Motor neuron (in vitro differentiated cells): ENCODE measurements around the gene FGF3. TPM values are rescaled to one million over a fixed set of nuclear protein-coding genes. Genes with fewer than 3 reads are reported as not detected.

Source experiments
- ATAC-seq, 8 experiments: fragments of 200-7000 bp; cut with Tn5 transposase; replicated peaks in 6 of 8; 2 replicates each; pipeline ENCODE4 v1.8.0; 2021; ENCODE audit warnings: mild to moderate bottlenecking in 8 of 8, moderate library complexity in 8 of 8
- H3K27ac ChIP-seq, 2 donors: fragments of 250-450 bp; sonication (Bioruptor Pico); 2 replicates each; pipeline ENCODE4 v1.9.0; 2021; ENCODE audit warnings: antibody characterized with exemption in 2 of 2, mild to moderate bottlenecking in 2 of 2, moderate library complexity in 1 of 2
- H3K4me1 ChIP-seq, 2 donors: fragments of 250-450 bp; sonication (Bioruptor Pico); replicated peaks in 1 of 2; 2 replicates each; pipeline ENCODE4 v1.6.1; 2021; ENCODE audit warnings: antibody characterized with exemption in 2 of 2, mild to moderate bottlenecking in 2 of 2, moderate library complexity in 1 of 2
- H3K4me3 ChIP-seq, 5 donors: fragments of 250-450 bp; sonication (Bioruptor Pico); 2 replicates each; pipeline ENCODE4 v1.9.0; 2021; ENCODE audit warnings: antibody characterized with exemption in 5 of 5, mild to moderate bottlenecking in 5 of 5, moderate library complexity in 4 of 5
- whole genome bisulfite sequencing, 10 experiments: fragments of 450-650 bp; shearing (Covaris generic); methylation state at CpG; one replicate each; pipeline ENCODE4 v1.0.0; 2022; 5-methylcytosine and 5-hydroxymethylcytosine counted together
- in situ Hi-C, 9 experiments: fragments of 400-800 bp; cut with MboI; loops; one replicate each; pipeline ENCODE4 v1.15.0; 2021; ENCODE audit warnings: low sequenced_read_pairs in 9 of 9, low pct_unique_long_range_greater_than_20kb in 2 of 9; ENCODE audit not compliant: unreplicated experiment in 9 of 9
- total RNA-seq, 8 experiments: library from RNA; unstranded; fragments of 300-600 nt; gene quantifications; 2 replicates each; pipeline versions ENCODE4 v1.2.3 to v1.2.4, GENCODE V29; 2022

The FGF3 gene
- total RNA-seq, 8 experiments from 2014 or later, result 0.11 to 0.57 (median 0.25) TPM; not detected in 5

- Histone ChIP-seq H3K4me3 (no peak overlapping the region), H3K27ac (no peak overlapping the region), H3K4me1 (peaks cover 13 to 22% of the 10 kb centered on the region in 2 donors)
- WGBS, 10 experiments, result 0 to 71% (median 44%) methylated on average over 1 to 9 of the region's 12 CpGs; no CpG with 5 or more reads in 3 of the 10 experiments
- ATAC-seq, result peak in 1 of 8 experiments; percentile 16
- in situ Hi-C loops, result no loop called here
These were observed 9.2 kb upstream of the FGF3 start for GRCh38 chr11:69828276-69828970.

DNA sequence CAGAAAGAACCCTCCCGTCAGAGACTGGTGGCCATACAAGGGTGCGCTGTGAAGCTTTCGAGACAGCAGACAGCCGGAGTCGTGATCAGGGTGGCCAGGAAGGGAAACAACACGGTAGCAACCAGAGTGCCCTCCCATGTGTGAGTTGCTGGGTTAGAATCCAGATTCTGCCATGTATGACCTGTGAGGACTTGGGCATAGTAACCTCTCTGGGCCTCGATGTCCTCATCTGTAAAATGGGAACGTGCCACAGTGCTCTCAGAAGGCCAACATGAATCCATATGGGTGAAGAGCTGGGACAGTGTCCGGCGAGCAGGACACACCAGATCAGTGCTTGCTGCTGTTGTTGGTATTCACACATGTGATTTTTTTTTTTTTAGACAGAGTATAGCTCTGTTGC is 7.6 kb upstream of the FGF3 start:
- WGBS, 10 experiments, result 40 to 100% (median 93%) methylated on average over 1 to 8 of the region's 10 CpGs; no CpG with 5 or more reads in 2 of the 10 experiments
- H3K4me1 ChIP-seq, result peaks cover 6 to 10% of the 10 kb centered on the region in 2 donors
- in situ Hi-C loops, result no loop called here
- H3K4me3 ChIP-seq, result no peak overlapping the region
- H3K27ac ChIP-seq, result no peak overlapping the region
- ATAC-seq, result no peak

- Histone ChIP-seq H3K4me1 (peaks cover 6 to 10% of the 10 kb centered on the region in 2 donors), H3K4me3 (no peak overlapping the region), H3K27ac (no peak overlapping the region)
- ATAC-seq, result no peak
- in situ Hi-C loops, result no loop called here
- 20 to 100% (median 73%) methylated on average over 1 to 4 of the region's 8 CpGs for WGBS, 10 experiments
These were observed 6.7 kb upstream of the FGF3 start for GRCh38 chr11:69825941-69826340.

DNA sequence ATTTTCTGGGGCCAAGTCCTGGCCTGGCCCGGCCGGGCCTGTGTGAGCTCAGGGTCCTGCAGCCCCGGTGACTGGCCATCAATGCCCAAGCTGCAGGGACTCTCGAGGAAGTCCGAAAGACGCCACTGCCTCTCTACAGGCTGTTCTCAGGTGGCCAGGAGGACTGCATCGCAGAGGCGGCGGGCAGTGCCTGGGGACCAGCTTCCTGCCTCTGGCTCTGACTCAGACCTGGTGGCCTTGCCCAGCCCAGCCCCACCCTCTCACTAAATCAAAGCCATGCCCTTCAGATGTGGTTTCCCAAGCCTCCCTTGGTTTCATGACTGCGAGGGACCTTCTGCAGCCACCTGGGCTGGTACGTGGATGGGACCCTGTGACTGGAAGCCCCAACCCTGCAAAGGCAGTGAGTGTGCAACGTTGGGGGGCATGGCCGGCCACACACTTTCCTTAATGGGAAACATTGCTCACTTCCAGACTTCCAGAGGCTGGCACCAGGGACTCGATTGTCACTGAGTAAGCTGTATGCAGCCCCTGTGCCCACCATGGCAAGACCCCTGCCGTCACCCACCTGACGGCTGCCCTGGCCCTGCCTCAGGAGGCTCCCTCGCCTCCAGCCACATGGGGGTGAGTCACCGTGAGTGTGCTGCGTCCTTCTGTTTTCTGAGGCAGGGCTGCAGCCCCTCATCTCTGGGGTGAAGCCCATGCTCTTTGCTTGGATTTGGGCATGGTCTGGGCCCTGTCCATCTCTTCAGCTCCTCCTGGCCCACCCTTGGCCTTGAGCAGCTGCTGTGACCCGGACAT is 6.0 kb upstream of the FGF3 start:
- 47 to 100% (median 84%) methylated on average over 1 to 7 of the region's 20 CpGs; no CpG with 5 or more reads in 4 of the 10 experiments for WGBS, 10 experiments
- Histone ChIP-seq H3K4me3 (no peak overlapping the region), H3K27ac (no peak overlapping the region), H3K4me1 (peaks cover 6 to 10% of the 10 kb centered on the region in 2 donors)
- in situ Hi-C loops, result no loop called here
- ATAC-seq, result peak in 2 of 8 experiments; percentile 67 to 77

DNA sequence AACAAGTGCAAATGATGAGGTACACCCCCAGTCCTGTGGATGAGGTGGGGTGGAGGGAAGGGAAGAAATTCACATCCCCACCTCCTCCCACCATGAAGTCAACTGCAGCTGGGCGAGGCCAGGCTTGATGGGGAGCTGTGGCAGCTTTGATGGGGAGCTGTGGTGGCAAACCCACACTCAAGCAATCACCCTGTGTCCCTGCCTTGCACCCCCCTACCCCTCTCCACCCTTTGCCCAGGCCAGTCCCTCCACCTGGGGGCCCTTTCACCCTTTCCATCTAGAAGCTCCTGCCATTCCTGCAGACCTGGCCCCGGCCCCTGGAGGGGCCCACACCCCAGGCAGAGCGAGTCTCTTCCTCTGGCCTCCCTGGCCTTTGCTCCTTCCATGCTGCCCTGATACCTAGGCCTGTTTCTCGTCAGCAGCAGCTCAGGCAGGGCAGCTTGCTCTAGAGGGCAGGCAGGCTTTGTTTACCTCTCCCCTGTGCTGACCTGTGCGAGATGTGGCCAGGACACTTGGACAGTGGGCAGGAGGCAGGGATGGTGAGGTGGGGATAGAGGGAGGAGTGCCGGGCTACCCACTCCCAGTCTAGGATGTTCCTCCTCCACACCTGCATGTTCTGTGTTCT is 4.5 kb upstream of the FGF3 start:
- in situ Hi-C loops, result no loop called here

GRCh38 chr11:69822676-69823494 is 3.7 kb upstream of the FGF3 start:
- in situ Hi-C loops, result no loop called here
- Histone ChIP-seq H3K4me1 (peaks cover 3 to 14% of the 10 kb centered on the region in 2 donors), H3K4me3 (no peak overlapping the region), H3K27ac (no peak overlapping the region)
- ATAC-seq, result no peak
- WGBS, 10 experiments, result 20 to 82% (median 76%) methylated on average over 1 to 9 of the region's 15 CpGs; no CpG with 5 or more reads in 7 of the 10 experiments

More for the DNA sequence above, 4.5 kb upstream of the FGF3 start:
- H3K4me1 ChIP-seq, result peaks cover 7 to 13% of the 10 kb centered on the region in 2 donors
- H3K27ac ChIP-seq, result no peak overlapping the region
- no peak overlapping the region for H3K4me3 ChIP-seq
- no peak for ATAC-seq
- WGBS, 10 experiments, result 0 to 100% (median 96%) methylated on average over 1 to 4 of the region's 6 CpGs; no CpG with 5 or more reads in 7 of the 10 experiments

GRCh38 chr11:69821511-69822040 is 2.4 kb upstream of the FGF3 start:
- no peak for ATAC-seq
- no peak overlapping the region for H3K4me3 ChIP-seq
- WGBS, 10 experiments, result 40 to 88% (median 80%) methylated on average over 1 to 9 of the region's 17 CpGs; no CpG with 5 or more reads in 5 of the 10 experiments
- in situ Hi-C loops, result no loop called here
- H3K4me1 ChIP-seq, result peaks cover 3 to 21% of the 10 kb centered on the region in 2 donors
- no peak overlapping the region for H3K27ac ChIP-seq

- ATAC-seq, result no peak
- in situ Hi-C loops, result no loop called here
- H3K27ac ChIP-seq, result no peak overlapping the region
- WGBS, 10 experiments, result 80 to 100% methylated on average over 1 of the region's 5 CpGs; no CpG with 5 or more reads in 8 of the 10 experiments
- H3K4me3 ChIP-seq, result no peak overlapping the region
- H3K4me1 ChIP-seq, result peaks cover 3 to 18% of the 10 kb centered on the region in 2 donors
These were observed 1.2 kb upstream of the FGF3 start for GRCh38 chr11:69820441-69820840.

- peak in 3 of 8 experiments; percentile 26 to 37 (median 28) for ATAC-seq
- Histone ChIP-seq H3K4me1 (peaks cover 3 to 18% of the 10 kb centered on the region in 2 donors), H3K27ac (no peak overlapping the region), H3K4me3 (no peak overlapping the region)
- in situ Hi-C loops, result no loop called here
- WGBS, 10 experiments, result 0 to 75% (median 16%) methylated on average over 2 to 11 of the region's 40 CpGs; no CpG with 5 or more reads in 2 of the 10 experiments
These were observed 390 bp upstream of the FGF3 start for GRCh38 chr11:69819541-69820070.

DNA sequence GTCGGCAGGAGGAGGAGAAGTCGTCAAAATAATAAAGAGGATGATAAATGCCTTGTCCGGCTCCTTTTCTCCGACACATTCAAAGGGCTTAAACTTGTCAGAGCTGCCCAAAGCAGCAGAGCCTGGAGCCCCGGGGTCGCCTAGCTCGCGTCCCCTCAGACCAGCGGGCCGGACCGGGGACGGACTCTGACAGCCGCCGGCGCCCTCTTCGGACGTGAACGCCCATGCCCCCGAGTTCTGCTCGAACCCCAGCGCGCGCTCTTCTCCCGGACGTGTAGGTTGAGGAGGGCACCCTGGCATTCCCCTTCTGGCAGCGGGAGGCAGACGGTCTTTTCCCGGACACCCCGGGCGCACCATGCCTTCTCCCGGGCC is 999 bp downstream of the FGF3 start:
- 7% methylated on average over 6 of the region's 31 CpGs; no CpG with 5 or more reads in 9 of the 10 experiments for WGBS, 10 experiments
- ATAC-seq, result peak in 3 of 8 experiments; percentile 13 to 29 (median 21)
- Histone ChIP-seq H3K27ac (no peak overlapping the region), H3K4me3 (peak overlapping the region in 1 of 5 donors; percentile 18), H3K4me1 (peaks cover 3 to 18% of the 10 kb centered on the region in 2 donors)
- in situ Hi-C loops, result no loop called here

DNA sequence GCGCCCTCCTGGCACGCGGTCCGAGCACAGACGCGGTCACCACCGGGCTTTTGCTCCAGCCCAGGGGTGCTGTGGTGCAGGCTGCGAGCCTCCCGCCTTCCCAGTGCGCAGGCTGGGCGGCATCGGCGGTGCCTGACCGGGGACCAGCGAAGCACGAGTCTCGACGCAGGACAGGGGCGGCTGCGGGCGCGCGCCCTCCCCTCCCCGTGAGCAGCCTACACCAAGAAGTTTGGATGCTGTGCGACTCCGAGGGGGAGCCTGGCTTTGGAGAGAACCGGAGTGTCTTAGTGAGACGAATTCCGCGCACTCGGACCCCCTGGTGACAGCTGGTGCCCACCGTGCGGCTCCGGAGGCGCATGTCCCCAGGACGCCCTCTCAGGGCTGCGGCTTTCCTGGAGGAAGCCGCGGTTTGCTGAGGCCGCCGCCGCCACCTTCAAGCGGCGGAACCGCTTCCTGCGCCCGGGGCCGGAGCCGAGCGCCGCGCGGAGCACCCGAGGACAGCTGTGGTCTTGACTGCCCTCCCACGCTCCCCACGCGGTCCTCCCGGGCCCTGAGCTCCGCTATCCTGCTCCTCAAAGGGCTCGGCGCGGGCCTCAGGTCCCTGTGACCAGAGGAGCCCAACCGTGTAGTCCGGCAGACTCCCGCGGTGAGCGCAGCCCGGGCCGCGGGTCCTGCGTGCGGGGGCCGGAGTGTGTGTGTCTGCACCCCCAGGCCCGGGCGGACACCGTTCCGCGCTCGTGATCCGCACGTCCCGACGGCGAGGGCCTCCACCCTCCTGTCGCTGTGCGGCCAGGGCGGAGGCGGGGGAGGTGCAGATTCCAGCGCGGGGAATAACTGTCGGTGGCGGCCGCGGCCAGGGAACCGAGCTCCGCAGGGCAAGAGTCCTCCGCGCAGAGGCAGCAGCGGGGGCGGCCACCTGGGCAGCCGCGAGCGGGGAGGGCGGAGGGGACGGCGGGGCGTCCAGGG is 1.7 kb downstream of the FGF3 start:
- 0 to 10% (median 3%) methylated on average over 1 to 8 of the region's 107 CpGs; no CpG with 5 or more reads in 6 of the 10 experiments for WGBS, 10 experiments
- H3K27ac ChIP-seq, result no peak overlapping the region
- peak; percentile 50 to 71 (median 62) for ATAC-seq
- in situ Hi-C loops, result no loop called here
- peak overlapping the region in 4 of 5 donors; percentile 13 to 18 (median 14) for H3K4me3 ChIP-seq
- peaks cover 3 to 18% of the 10 kb centered on the region in 2 donors for H3K4me1 ChIP-seq
